Bronchial epithelial cell (primary cell): ENCODE data around the gene ERVFRD-1. TPM values are rescaled to one million over a fixed set of nuclear protein-coding genes. Genes with fewer than 3 reads are reported as not detected.
"Not testable (repeated sequence)": the region's sequence is repeated elsewhere in the genome, so short reads cannot be mapped to it uniquely, and the experiment has no call there.

Experiments
- DNase-seq: peaks from one replicate; pipeline ENCODE4 v3.0.0-alpha.2; 2010; ENCODE audit warnings: low read depth
- FAIRE-seq: peaks from 2 replicates; lab custom pipeline; 2011; peaks lifted over from hg19 to GRCh38; lab: Jason Lieb, UNC
- H3K27me3 ChIP-seq: 2 replicates; pipeline ENCODE4 v1.5.1; 2011; ENCODE audit warnings: low read length; ENCODE audit not compliant: control insufficient read depth, insufficient read depth
- H3K36me3 ChIP-seq: 2 replicates; pipeline ENCODE4 v1.5.1; 2011; ENCODE audit warnings: low read length; ENCODE audit not compliant: control insufficient read depth, insufficient read depth
- H3K4me3 ChIP-seq: 2 replicates; pipeline ENCODE4 v1.5.1; 2011; ENCODE audit warnings: mild to moderate bottlenecking, low read depth, low read length, control low read depth
- CTCF ChIP-seq: IDR thresholded peaks from 2 replicates; pipeline ENCODE4 v1.5.1; 2011; ENCODE audit warnings: mild to moderate bottlenecking, moderate library complexity, low read length, control low read depth, inconsistent platforms; ENCODE audit not compliant: insufficient read depth, severe bottlenecking
- total RNA-seq: library from RNA; depleted of rRNA; stranded (reverse); fragments of >200 nt; gene quantifications from 2 replicates; pipeline ENCODE4 v1.2.1, GENCODE V29; 2014

The ERVFRD-1 gene
- total RNA-seq, 1 donor from 2014 or later = not detected

- no peak overlapping the region for H3K4me3 ChIP-seq
- DNase-seq (no peak), FAIRE-seq (peak; percentile 36)
- no peaks in the 10 kb centered on the region for H3K27me3 ChIP-seq
- H3K36me3 ChIP-seq = peaks cover 5% of the 10 kb centered on the region
- no peak for TF ChIP-seq CTCF
Observed at GRCh38 chr6:11126876-11127275, 15.4 kb upstream of the ERVFRD-1 start.

- TF ChIP-seq CTCF = no peak
- Histone ChIP-seq H3K27me3 (no peaks in the 10 kb centered on the region), H3K36me3 (peaks cover 5% of the 10 kb centered on the region), H3K4me3 (no peak overlapping the region)
- no peak for DNase-seq
- FAIRE-seq = no peak
Observed at GRCh38 chr6:11123978-11124377, 12.5 kb upstream of the ERVFRD-1 start.

- no peak for TF ChIP-seq CTCF
- DNase-seq (no peak), FAIRE-seq (no peak)
- Histone ChIP-seq H3K36me3 (peaks cover 4% of the 10 kb centered on the region), H3K4me3 (no peak overlapping the region), H3K27me3 (no peaks in the 10 kb centered on the region)
Observed at GRCh38 chr6:11122380-11122779, 10.9 kb upstream of the ERVFRD-1 start.

GRCh38 chr6:11121851-11122250 lies 10.3 kb upstream of the ERVFRD-1 start:
- FAIRE-seq (no peak), DNase-seq (no peak)
- H3K4me3 ChIP-seq = no peak overlapping the region
- peaks cover 2% of the 10 kb centered on the region for H3K36me3 ChIP-seq
- TF ChIP-seq CTCF = no peak
- no peaks in the 10 kb centered on the region for H3K27me3 ChIP-seq

- TF ChIP-seq CTCF = no peak
- FAIRE-seq (no peak), DNase-seq (peak; percentile 64)
- Histone ChIP-seq H3K4me3 (no peak overlapping the region), H3K27me3 (no peaks in the 10 kb centered on the region), H3K36me3 (no peaks in the 10 kb centered on the region)
Observed at GRCh38 chr6:11120271-11121005, 8.9 kb upstream of the ERVFRD-1 start.

- not testable (repeated sequence) for H3K27me3 ChIP-seq, H3K4me3 ChIP-seq, H3K36me3 ChIP-seq, FAIRE-seq
- peak; percentile 87 for DNase-seq
Observed at GRCh38 chr6:11115808-11116536, 4.4 kb upstream of the ERVFRD-1 start.
